ENCODE results near the gene EDN2. TPM values are rescaled to one million over a fixed set of nuclear protein-coding genes. Genes with fewer than 3 reads are reported as not detected.

The EDN2 gene
- total RNA-seq, 1 donor from 2014 or later: not detected

DNA sequence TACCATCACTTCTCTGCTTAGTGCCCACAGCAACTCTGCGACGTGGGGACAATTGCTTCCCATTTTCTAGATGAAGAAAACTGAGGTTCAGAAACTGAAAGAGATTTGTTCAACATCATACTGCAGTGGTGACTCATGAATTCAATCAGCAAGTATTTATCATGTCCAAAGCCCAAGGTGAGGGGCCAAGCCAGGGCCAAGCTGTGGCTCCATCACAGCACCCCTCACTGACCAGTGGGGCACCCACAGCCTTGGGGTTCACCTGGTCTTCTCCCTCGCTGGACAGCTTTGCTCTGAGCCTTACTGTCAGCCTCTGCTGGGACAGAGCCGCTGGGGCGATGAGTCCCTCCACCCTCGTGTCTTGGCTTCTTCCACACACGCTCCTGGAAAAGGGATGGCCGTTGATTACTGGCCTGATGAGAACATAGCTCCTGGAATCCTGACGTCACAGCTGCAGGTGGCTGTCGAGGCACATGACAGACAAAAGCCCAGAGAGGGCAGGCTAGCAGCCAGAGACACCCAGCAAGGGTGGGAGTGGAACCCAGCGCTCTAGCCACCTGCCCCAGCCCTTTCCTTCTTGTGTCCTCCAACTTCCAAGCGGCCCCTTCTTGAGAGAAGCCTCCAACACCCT, 6.2 kb downstream of the EDN2 start:
- no peak overlapping the region for H3K4me3 ChIP-seq (ENCODE audit: low read depth, low read length)
- TF ChIP-seq, protein P1, sequence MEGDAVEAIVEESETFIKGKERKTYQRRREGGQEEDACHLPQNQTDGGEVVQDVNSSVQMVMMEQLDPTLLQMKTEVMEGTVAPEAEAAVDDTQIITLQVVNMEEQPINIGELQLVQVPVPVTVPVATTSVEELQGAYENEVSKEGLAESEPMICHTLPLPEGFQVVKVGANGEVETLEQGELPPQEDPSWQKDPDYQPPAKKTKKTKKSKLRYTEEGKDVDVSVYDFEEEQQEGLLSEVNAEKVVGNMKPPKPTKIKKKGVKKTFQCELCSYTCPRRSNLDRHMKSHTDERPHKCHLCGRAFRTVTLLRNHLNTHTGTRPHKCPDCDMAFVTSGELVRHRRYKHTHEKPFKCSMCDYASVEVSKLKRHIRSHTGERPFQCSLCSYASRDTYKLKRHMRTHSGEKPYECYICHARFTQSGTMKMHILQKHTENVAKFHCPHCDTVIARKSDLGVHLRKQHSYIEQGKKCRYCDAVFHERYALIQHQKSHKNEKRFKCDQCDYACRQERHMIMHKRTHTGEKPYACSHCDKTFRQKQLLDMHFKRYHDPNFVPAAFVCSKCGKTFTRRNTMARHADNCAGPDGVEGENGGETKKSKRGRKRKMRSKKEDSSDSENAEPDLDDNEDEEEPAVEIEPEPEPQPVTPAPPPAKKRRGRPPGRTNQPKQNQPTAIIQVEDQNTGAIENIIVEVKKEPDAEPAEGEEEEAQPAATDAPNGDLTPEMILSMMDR (IDR thresholded peaks at IDR 0.05; ENCODE audit: insufficient read depth, low read length, poor library complexity, severe bottlenecking): no peak
- H3K27me3 ChIP-seq (ENCODE audit: control insufficient read depth, insufficient read depth, low read length): no peaks in the 10 kb centered on the region
- DNase-seq (ENCODE audit: low read depth): no peak
- H3K36me3 ChIP-seq (ENCODE audit: control insufficient read depth, insufficient read depth, low read length): no peaks in the 10 kb centered on the region

GRCh38 chr1:41476807-41477361, 7.6 kb downstream of the EDN2 start:
- no peak overlapping the region for H3K4me3 ChIP-seq (ENCODE audit: low read depth, low read length)
- TF ChIP-seq, protein P1 (IDR thresholded peaks at IDR 0.05; ENCODE audit: insufficient read depth, low read length, poor library complexity, severe bottlenecking): no peak
- no peaks in the 10 kb centered on the region for H3K27me3 ChIP-seq (ENCODE audit: control insufficient read depth, insufficient read depth, low read length)
- no peaks in the 10 kb centered on the region for H3K36me3 ChIP-seq (ENCODE audit: control insufficient read depth, insufficient read depth, low read length)
- no peak for DNase-seq (ENCODE audit: low read depth)

DNA sequence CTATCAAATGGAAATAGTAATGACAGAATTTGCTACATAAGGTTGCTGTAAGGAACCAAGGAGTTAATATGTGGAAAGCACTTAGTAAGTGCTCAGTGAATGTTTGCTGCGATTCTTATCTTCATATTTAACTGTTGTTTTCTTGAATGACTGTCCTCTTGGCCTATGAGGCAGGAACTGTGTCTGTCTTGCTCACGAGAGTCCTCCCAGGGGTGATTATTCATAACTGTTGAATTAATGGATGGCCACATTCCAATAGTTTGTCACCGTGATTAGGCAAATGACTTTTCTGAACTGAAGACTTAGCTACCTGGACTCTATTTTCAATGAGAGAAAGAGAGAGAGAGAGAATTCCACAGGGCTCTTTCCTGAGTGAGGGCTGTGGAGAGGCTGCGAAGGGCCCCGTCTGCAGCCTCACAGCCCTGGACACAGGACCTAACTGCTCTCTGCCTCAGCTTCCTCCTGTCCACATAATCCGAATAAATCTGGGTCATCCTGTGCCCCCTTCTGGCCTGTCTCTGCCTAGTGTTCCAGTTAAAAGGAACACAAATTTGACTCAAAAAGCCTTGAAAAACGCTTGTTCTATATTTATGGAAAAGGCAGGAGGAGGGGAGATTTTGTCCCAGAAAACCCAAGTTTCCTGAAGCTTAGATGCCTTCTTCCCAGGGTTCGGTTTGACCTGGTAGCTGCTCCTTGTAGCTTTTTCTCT, 8.5 kb downstream of the EDN2 start:
- TF ChIP-seq, protein P1 (IDR thresholded peaks at IDR 0.05; ENCODE audit: insufficient read depth, low read length, poor library complexity, severe bottlenecking): peak; percentile 2
- H3K4me3 ChIP-seq (ENCODE audit: low read depth, low read length): no peak overlapping the region
- no peaks in the 10 kb centered on the region for H3K36me3 ChIP-seq (ENCODE audit: control insufficient read depth, insufficient read depth, low read length)
- H3K27me3 ChIP-seq (ENCODE audit: control insufficient read depth, insufficient read depth, low read length): no peaks in the 10 kb centered on the region
- no peak for DNase-seq (ENCODE audit: low read depth)

DNA sequence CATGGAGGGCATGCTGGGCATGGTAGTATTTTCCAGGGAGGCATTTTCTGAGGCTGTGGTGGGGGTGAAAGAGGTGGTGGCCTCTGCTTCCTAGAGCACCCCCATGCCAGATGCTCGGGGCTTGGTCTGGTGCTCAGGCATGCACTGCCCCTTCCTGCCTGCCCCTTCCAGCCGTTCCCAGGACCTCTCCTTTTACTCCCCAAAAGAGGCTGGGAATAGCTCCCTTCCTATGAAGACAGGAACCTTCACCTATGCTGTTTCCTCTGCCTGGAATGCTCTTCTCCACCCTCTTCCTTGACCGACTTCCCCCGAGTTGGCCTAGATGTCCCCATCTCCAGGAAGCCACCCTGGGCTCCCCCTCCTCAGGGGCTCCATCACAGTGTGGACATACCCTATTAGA, 9.1 kb downstream of the EDN2 start:
- no peaks in the 10 kb centered on the region for H3K27me3 ChIP-seq (ENCODE audit: control insufficient read depth, insufficient read depth, low read length)
- H3K36me3 ChIP-seq (ENCODE audit: control insufficient read depth, insufficient read depth, low read length): no peaks in the 10 kb centered on the region
- no peak overlapping the region for H3K4me3 ChIP-seq (ENCODE audit: low read depth, low read length)
- no peak for DNase-seq (ENCODE audit: low read depth)
- TF ChIP-seq, protein P1 (IDR thresholded peaks at IDR 0.05; ENCODE audit: insufficient read depth, low read length, poor library complexity, severe bottlenecking): no peak

- no peak for DNase-seq (ENCODE audit: low read depth)
- no peaks in the 10 kb centered on the region for H3K36me3 ChIP-seq (ENCODE audit: control insufficient read depth, insufficient read depth, low read length)
Measured at GRCh38 chr1:41474490-41475271, 9.8 kb downstream of the EDN2 start.

More at GRCh38 chr1:41474490-41475271, 9.8 kb downstream of the EDN2 start:
- Histone ChIP-seq H3K27me3 (ENCODE audit: control insufficient read depth, insufficient read depth, low read length) (no peaks in the 10 kb centered on the region), H3K4me3 (ENCODE audit: low read depth, low read length) (no peak overlapping the region)
- TF ChIP-seq, protein P1 (IDR thresholded peaks at IDR 0.05; ENCODE audit: insufficient read depth, low read length, poor library complexity, severe bottlenecking): no peak

Measured in kidney epithelial cell (primary cell).